ENCODE measurements around the gene SURF6.

DNA sequence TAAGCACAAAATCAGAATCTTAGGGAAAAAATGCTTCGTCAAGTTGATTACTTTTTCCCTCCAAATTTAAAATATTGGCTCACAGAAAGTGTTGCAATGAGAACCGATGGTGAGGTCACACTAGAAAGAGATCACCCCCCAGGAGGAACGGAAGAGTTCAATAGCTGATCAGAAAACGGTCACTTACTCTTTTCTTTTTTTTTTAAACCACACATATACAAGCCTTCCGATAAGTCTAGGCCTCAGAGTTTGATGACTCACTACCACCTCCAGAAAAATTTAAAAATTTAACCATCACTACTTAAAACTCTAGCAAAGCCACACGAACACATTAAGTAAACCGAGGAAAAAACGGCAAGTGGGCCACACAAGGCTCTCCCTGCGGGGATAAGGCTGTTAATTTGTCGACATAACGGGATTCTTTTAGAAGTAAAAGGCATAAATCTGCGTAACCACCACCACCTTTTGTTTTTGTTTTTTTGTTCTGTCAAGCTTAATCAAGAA is 38.7 kb upstream of the SURF6 start:
- TF ChIP-seq, protein P1, sequence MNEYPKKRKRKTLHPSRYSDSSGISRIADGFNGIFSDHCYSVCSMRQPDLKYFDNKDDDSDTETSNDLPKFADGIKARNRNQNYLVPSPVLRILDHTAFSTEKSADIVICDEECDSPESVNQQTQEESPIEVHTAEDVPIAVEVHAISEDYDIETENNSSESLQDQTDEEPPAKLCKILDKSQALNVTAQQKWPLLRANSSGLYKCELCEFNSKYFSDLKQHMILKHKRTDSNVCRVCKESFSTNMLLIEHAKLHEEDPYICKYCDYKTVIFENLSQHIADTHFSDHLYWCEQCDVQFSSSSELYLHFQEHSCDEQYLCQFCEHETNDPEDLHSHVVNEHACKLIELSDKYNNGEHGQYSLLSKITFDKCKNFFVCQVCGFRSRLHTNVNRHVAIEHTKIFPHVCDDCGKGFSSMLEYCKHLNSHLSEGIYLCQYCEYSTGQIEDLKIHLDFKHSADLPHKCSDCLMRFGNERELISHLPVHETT (tag by site-specific recombination; IDR thresholded peaks at IDR 0.05) = no peak
- TF ChIP-seq, protein P2, sequence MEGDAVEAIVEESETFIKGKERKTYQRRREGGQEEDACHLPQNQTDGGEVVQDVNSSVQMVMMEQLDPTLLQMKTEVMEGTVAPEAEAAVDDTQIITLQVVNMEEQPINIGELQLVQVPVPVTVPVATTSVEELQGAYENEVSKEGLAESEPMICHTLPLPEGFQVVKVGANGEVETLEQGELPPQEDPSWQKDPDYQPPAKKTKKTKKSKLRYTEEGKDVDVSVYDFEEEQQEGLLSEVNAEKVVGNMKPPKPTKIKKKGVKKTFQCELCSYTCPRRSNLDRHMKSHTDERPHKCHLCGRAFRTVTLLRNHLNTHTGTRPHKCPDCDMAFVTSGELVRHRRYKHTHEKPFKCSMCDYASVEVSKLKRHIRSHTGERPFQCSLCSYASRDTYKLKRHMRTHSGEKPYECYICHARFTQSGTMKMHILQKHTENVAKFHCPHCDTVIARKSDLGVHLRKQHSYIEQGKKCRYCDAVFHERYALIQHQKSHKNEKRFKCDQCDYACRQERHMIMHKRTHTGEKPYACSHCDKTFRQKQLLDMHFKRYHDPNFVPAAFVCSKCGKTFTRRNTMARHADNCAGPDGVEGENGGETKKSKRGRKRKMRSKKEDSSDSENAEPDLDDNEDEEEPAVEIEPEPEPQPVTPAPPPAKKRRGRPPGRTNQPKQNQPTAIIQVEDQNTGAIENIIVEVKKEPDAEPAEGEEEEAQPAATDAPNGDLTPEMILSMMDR (tag by site-specific recombination; IDR thresholded peaks at IDR 0.05) = no peak
- TF ChIP-seq ZNF843 (tag by site-specific recombination; IDR thresholded peaks at IDR 0.05) (no peak), ZNF302 (tag by site-specific recombination; IDR thresholded peaks at IDR 0.05; ENCODE audit: low read depth) (no peak), ZBTB17 (tag by site-specific recombination; IDR thresholded peaks at IDR 0.05) (no peak), ZNF221 (tag by site-specific recombination; IDR thresholded peaks at IDR 0.05; ENCODE audit: borderline replicate concordance) (no peak), KLF9 (tag by site-specific recombination; IDR thresholded peaks at IDR 0.05; ENCODE audit: low read depth) (no peak), ZNF175 (tag by site-specific recombination; IDR thresholded peaks at IDR 0.05) (no peak)
- TF ChIP-seq, protein P3, sequence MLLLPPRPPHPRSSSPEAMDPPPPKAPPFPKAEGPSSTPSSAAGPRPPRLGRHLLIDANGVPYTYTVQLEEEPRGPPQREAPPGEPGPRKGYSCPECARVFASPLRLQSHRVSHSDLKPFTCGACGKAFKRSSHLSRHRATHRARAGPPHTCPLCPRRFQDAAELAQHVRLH (tag by site-specific recombination; IDR thresholded peaks at IDR 0.05) = no peak
- TF ChIP-seq, protein P4, sequence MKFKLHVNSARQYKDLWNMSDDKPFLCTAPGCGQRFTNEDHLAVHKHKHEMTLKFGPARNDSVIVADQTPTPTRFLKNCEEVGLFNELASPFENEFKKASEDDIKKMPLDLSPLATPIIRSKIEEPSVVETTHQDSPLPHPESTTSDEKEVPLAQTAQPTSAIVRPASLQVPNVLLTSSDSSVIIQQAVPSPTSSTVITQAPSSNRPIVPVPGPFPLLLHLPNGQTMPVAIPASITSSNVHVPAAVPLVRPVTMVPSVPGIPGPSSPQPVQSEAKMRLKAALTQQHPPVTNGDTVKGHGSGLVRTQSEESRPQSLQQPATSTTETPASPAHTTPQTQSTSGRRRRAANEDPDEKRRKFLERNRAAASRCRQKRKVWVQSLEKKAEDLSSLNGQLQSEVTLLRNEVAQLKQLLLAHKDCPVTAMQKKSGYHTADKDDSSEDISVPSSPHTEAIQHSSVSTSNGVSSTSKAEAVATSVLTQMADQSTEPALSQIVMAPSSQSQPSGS (tag by site-specific recombination; IDR thresholded peaks at IDR 0.05; ENCODE audit: low read depth) = no peak
- TF ChIP-seq, protein P5, sequence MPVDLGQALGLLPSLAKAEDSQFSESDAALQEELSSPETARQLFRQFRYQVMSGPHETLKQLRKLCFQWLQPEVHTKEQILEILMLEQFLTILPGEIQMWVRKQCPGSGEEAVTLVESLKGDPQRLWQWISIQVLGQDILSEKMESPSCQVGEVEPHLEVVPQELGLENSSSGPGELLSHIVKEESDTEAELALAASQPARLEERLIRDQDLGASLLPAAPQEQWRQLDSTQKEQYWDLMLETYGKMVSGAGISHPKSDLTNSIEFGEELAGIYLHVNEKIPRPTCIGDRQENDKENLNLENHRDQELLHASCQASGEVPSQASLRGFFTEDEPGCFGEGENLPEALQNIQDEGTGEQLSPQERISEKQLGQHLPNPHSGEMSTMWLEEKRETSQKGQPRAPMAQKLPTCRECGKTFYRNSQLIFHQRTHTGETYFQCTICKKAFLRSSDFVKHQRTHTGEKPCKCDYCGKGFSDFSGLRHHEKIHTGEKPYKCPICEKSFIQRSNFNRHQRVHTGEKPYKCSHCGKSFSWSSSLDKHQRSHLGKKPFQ (tag by site-specific recombination; IDR thresholded peaks at IDR 0.05) = no peak
- TF ChIP-seq, protein P6, sequence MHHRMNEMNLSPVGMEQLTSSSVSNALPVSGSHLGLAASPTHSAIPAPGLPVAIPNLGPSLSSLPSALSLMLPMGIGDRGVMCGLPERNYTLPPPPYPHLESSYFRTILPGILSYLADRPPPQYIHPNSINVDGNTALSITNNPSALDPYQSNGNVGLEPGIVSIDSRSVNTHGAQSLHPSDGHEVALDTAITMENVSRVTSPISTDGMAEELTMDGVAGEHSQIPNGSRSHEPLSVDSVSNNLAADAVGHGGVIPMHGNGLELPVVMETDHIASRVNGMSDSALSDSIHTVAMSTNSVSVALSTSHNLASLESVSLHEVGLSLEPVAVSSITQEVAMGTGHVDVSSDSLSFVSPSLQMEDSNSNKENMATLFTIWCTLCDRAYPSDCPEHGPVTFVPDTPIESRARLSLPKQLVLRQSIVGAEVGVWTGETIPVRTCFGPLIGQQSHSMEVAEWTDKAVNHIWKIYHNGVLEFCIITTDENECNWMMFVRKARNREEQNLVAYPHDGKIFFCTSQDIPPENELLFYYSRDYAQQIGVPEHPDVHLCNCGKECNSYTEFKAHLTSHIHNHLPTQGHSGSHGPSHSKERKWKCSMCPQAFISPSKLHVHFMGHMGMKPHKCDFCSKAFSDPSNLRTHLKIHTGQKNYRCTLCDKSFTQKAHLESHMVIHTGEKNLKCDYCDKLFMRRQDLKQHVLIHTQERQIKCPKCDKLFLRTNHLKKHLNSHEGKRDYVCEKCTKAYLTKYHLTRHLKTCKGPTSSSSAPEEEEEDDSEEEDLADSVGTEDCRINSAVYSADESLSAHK (tag by site-specific recombination; IDR thresholded peaks at IDR 0.05) = no peak
